HG02642 (cell line): ENCODE measurements around the gene GSTO1.

Experiments
- ATAC-seq: cut with Tn5 transposase; IDR thresholded peaks from one replicate; pipeline ENCODE4 v1.9.1; 2021; ENCODE audit warnings: mild to moderate bottlenecking; ENCODE audit not compliant: unreplicated experiment, poor library complexity

GSTO1 gene

DNA sequence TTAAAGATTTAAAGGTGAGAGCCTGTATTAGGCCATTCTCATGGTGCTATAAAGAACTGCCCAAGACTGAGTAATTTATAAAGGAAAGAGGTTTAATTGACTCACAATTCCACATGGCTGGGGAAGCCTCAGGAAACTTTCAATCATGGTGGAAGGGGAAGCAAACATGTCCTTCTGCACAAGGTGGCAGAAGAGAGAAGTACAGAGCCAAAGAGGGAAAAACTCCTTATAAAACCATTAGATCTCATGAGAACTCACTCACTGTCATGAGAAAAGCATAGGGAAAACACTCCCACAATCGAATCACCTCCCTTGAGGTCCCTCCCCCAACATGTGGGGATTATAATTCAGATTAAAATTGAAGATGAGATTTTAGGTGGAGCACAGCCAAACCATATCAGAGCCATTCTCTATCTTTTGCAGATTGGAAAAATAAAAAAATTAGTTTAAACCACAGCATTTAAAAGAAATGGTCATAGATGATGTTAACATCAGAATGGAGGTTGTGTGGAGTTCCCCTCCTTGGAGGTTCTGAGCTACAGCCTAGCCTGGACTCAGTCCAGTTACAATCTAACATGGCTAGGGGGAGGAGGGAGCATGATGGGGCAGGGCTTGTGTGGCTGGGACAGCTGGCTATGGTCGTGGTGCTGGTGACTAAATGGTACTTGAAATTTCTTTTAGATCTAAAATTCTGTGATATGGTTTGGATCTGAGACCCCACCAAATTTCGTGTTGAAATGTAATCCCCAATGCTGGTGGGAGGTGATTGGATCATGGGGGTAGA is 47.4 kb downstream of the GSTO1 start:
- ATAC-seq, result no peak

- ATAC-seq, result no peak
These were observed 49.1 kb downstream of the GSTO1 start for GRCh38 chr10:104303594-104304355.

DNA sequence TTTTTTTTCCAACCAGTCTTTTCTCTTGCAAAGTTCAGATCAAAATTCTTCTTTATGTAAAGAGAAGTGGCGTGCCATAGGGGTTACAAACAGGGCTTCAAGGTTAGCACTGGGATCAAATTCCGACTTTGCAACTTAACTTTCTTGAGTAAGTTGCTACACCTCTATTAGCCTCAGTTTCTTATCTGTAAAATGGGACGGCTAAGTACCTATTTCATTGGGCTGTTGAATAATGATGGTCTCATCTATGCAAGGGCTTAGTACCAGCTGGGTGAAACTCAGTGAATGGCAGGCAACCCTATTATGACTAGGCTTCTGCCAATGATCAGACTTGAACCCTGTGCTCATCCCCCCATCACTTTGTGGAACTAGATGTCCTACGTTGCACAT is 49.7 kb downstream of the GSTO1 start:
- no peak for ATAC-seq

GRCh38 chr10:104304927-104305326 is 50.2 kb downstream of the GSTO1 start:
- no peak for ATAC-seq

DNA sequence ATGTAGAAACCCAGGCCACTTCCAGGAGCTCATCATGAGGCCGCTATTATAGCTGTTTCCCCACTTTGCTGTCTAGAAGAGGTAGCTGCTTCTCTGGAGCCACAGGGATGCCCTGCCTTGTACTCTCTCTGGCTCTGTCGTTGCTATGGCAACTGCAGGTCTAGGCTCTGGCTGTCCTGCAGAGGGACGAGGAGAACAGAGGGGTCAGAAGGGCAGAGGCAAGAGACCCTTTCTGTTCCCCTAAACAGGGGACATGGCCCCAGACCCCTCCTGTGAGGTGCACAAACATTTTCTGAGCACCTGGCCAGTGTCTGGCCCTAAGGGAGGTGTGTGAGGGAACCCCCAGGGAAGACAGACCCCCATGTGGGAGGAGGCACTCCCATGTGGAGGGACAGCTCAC is 52.2 kb downstream of the GSTO1 start:
- ATAC-seq, result no peak

DNA sequence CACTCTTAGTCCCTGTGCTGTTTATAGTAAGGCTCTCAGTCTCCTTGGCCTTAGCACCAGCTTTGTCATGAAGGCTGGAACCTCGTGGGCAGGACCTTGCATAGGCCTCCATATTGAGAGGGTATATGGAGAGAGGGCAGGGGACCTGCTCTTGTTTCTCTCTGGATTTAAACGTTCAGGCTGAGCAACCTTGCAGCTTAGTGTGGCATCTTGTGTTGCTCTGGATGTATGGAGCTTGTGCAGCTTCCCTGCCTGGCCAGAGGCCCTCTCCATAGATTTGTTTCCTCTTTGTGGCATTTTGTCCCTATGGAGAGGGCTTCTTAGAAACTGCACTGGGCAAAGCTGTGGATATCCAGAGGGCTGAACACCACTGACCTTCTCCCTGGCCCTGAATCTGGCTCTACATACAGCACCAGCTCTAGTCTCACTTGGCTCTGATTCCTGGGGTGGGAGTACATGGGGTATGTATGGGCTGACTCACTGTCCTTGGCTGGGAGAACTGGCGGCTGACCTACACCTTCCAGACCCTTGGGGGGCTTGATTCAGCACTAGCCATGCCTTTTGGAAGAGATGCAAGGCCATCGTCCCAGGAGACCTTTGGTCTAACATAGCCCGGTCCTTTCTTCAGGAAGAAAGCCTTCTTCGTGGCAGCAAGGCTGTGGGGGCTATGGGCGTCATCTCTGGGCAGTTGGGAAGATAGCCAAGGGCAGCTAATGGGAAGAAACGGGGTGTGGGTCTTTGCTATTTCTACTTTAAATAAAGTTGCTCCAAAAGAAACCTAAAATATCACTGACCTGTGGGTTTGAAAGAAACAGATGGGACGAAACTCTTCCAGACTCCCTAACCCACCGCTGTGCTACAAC is 53.1 kb downstream of the GSTO1 start:
- no peak for ATAC-seq

DNA sequence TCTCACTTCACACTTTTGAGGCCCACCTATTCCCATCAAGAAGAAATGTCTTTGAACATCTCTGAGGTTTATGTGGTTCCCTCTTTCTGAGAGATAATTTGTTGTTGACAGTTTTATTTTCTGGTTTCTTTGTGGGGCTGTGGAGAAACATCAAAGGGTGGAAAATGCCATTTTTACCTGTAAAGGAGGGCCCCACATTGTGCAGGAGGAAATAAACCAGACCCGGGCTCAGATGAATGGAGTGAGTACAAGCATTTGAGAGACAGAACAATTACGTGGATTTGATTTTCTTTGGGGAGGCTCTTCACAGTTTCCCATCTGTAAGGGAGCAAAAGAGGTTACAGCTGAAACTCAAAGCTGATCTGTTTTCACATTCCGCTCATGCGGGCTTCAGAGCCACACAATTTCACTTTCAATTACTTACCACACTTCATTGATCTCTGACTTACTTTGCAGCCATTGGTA is 53.8 kb downstream of the GSTO1 start:
- peak; percentile 79 for ATAC-seq

- no peak for ATAC-seq
These were observed 55.6 kb downstream of the GSTO1 start for GRCh38 chr10:104309980-104310978.

DNA sequence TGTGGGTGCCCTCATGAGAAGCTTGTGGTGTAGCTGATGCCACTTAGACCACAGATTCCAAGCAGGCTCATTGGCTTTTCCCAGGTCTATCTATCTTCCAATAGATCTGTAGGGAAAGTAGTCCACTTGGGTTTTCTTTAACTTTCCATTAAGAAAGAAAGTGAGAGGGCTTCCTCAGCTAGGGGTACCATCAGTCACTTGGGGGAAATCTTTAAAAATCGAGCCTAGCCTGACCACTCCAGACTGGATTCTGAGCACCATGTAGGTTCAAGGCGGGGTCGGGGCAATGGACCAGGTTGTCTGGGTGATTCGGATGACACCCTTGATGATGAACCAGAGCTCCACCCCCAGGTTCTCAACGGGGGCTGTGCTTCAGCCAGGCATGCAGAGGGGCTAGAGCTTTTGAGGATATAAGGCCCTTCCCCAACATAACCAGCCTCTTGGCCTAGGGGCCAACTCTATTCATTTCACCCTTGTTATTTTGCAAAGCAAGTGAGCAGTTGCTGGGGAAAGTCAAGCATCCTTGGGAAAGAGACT is 56.6 kb downstream of the GSTO1 start:
- ATAC-seq, result no peak

- no peak for ATAC-seq
These were observed 60.1 kb downstream of the GSTO1 start for GRCh38 chr10:104314591-104315485.

- no peak for ATAC-seq
These were observed 60.8 kb downstream of the GSTO1 start for GRCh38 chr10:104315486-104315921.

GRCh38 chr10:104316321-104317099 is 61.8 kb downstream of the GSTO1 start:
- ATAC-seq, result no peak
